ENCODE data around the gene ENOX1.

DNA sequence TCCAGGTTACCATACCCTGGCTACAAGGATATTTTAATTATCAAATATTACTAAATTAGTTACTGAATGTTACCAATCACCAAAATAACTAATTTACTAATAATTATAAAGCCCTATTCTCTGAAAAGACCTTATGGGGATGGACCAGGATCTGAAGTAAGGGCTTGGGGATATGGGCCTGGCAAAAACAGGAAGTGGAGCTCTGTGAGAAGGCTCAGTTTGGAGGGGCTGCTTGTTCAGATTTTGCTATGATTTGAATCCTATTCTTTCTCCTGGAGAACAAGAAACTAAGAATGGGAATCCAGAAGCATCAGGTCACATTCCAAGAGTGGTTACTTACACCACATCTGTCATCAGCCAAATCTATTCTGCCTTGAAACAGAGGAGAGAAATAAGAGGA is 615.3 kb downstream of the ENOX1 start:
- TF ChIP-seq KAT2B (IDR thresholded peaks at IDR 0.05; ENCODE audit: borderline replicate concordance, low read depth, low read length) = no peak
- no peak for TF ChIP-seq NFYB (CRISPR knock-in tag; IDR thresholded peaks at IDR 0.05)
- TF ChIP-seq, protein P1, sequence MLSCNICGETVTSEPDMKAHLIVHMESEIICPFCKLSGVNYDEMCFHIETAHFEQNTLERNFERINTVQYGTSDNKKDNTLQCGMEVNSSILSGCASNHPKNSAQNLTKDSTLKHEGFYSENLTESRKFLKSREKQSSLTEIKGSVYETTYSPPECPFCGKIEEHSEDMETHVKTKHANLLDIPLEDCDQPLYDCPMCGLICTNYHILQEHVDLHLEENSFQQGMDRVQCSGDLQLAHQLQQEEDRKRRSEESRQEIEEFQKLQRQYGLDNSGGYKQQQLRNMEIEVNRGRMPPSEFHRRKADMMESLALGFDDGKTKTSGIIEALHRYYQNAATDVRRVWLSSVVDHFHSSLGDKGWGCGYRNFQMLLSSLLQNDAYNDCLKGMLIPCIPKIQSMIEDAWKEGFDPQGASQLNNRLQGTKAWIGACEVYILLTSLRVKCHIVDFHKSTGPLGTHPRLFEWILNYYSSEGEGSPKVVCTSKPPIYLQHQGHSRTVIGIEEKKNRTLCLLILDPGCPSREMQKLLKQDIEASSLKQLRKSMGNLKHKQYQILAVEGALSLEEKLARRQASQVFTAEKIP (CRISPR knock-in tag; IDR thresholded peaks at IDR 0.05; ENCODE audit: borderline replicate concordance) = no peak
- TF ChIP-seq ZNF317 (CRISPR knock-in tag; IDR thresholded peaks at IDR 0.05) = no peak
- TF ChIP-seq, protein P2, sequence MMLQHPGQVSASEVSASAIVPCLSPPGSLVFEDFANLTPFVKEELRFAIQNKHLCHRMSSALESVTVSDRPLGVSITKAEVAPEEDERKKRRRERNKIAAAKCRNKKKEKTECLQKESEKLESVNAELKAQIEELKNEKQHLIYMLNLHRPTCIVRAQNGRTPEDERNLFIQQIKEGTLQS (CRISPR knock-in tag; IDR thresholded peaks at IDR 0.05) = no peak
- TF ChIP-seq EZH2 (conservative IDR thresholded peaks at IDR 0.05; ENCODE audit: low read depth, low read length) = no peak

Data from HepG2 (cell line).